Mucosa of descending colon (tissue), 3 donors: Measurements from ENCODE around the gene SLC39A1. TPM values are rescaled to one million over a fixed set of nuclear protein-coding genes. Genes with fewer than 3 reads are reported as not detected.

ENCODE experiments used
- ATAC-seq: fragments of 200-7000 bp; cut with Tn5 transposase; one replicate; pipeline ENCODE4 v1.9.1; 2020; ENCODE audit warnings: mild to moderate bottlenecking, moderate library complexity
- DNase-seq, 3 donors: peaks; one replicate each; pipeline ENCODE4 v3.0.0-alpha.2; 2020
- H3K36me3 ChIP-seq: fragments of 200-600 bp; one replicate; pipeline ENCODE4 v1.8.0; 2021; ENCODE audit warnings: low read depth, mild to moderate bottlenecking
- H3K4me1 ChIP-seq: fragments of 200-600 bp; one replicate; pipeline ENCODE4 v1.8.0; 2021; ENCODE audit warnings: low read depth, mild to moderate bottlenecking
- H3K4me3 ChIP-seq: fragments of 200-600 bp; one replicate; pipeline ENCODE4 v1.8.0; 2021; ENCODE audit warnings: mild to moderate bottlenecking
- H3K9me3 ChIP-seq: fragments of 200-600 bp; one replicate; pipeline ENCODE4 v1.8.0; 2021; ENCODE audit warnings: mild to moderate bottlenecking
- intact Hi-C, 2 donors: fragments of 100-400 bp; cut with DNase I in 1 of 2; cut with micrococcal nuclease in 1 of 2; formaldehyde crosslinking; loops; one replicate each; pipeline versions ENCODE4 v1.11.0 to v1.11.1; 2022; cut with DNase I, micrococcal nuclease
- total RNA-seq, 3 donors: library from RNA; stranded (reverse); fragmentation: NEBNext Ultra II Directional in 2 of 3; extraction: Animal tissue kit (Norgen Biotek cat#: 25700) in 2 of 3; gene quantifications; one replicate each; pipeline versions ENCODE4 v1.2.1 to v1.2.4, GENCODE V29; 2021 to 2023
- TF ChIP-seq, protein P1 (sequence below): fragments of 200-600 bp; IDR thresholded peaks from one replicate; pipeline ENCODE4 v1.8.0; 2022; ENCODE audit warnings: antibody characterized with exemption, mild to moderate bottlenecking
- donor health status: DM: no; HTN: no; CAD: no; lungs with moderate emphysema.
- donor health status: DM: no; HTN: no; CAD: no.
- donor health status: DM: no; HTN: yes; CAD: no.

The SLC39A1 gene
- total RNA-seq, 3 donors from 2014 or later: 66.7 to 74.7 (median 66.7) TPM

DNA sequence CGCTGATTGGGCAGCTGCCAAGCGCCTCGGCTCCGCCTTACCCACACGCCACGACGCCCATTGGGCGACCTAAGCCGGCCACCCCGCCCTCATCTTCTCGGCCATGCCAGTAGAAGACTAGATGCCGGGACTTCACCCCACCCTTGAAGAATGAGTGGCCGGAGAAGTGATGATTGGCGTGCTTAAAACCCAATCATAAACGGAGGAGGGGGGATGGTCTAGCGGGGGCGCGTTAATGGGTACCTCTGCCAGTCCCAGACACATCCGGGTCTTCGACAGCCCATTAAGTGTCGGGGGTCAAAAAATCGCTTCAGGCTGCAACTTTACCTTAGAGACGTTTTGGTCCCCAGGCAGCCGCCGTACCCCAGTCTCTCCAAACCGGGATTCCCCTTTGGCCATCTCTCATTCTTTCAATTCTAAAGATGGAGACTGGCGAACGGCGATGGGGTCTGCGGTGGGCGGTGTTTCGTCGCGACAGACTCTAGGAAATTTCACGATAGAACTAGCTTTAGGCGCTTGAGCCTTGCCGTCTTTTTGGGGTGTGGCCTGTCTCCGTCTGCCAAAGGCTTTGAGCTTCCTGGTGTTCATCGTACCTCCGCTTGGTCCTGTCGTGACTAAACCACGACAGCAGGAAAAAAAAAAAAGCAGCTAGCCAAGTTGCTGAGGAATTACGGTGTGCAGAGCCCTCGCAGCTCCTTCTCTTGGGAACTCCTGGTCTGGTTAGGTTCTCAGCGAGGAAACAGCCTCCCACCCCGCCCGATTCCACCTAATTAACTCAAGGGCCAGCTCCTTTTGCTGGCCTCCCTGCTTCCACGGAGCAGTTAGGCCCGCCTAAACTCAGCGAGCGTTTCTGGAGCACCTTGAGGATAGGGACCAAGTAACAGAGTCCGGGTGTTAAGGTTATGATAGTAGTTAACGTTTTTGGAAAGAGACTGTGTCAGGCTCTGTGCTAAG, 40.1 kb downstream of the SLC39A1 start, which contains the start of gene GATAD2B:
Gene GATAD2B, minus strand, starts transcription at position 1 of the 954 bp plus-strand sequence. CDS start 94,625 bp downstream, outside the sequence.
- Histone ChIP-seq H3K36me3 (no peaks in the 10 kb centered on the region), H3K4me3 (peak within 1 kb of the TSS; percentile 61), H3K9me3 (no peaks in the 10 kb centered on the region), H3K4me1 (peaks cover 23% of the 10 kb centered on the region)
- intact Hi-C loops: no loop called here
- TF ChIP-seq, protein P1, sequence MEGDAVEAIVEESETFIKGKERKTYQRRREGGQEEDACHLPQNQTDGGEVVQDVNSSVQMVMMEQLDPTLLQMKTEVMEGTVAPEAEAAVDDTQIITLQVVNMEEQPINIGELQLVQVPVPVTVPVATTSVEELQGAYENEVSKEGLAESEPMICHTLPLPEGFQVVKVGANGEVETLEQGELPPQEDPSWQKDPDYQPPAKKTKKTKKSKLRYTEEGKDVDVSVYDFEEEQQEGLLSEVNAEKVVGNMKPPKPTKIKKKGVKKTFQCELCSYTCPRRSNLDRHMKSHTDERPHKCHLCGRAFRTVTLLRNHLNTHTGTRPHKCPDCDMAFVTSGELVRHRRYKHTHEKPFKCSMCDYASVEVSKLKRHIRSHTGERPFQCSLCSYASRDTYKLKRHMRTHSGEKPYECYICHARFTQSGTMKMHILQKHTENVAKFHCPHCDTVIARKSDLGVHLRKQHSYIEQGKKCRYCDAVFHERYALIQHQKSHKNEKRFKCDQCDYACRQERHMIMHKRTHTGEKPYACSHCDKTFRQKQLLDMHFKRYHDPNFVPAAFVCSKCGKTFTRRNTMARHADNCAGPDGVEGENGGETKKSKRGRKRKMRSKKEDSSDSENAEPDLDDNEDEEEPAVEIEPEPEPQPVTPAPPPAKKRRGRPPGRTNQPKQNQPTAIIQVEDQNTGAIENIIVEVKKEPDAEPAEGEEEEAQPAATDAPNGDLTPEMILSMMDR: no peak
- peak; percentile 96 for ATAC-seq
- peak; percentile 98 to 100 (median 99) for DNase-seq

DNA sequence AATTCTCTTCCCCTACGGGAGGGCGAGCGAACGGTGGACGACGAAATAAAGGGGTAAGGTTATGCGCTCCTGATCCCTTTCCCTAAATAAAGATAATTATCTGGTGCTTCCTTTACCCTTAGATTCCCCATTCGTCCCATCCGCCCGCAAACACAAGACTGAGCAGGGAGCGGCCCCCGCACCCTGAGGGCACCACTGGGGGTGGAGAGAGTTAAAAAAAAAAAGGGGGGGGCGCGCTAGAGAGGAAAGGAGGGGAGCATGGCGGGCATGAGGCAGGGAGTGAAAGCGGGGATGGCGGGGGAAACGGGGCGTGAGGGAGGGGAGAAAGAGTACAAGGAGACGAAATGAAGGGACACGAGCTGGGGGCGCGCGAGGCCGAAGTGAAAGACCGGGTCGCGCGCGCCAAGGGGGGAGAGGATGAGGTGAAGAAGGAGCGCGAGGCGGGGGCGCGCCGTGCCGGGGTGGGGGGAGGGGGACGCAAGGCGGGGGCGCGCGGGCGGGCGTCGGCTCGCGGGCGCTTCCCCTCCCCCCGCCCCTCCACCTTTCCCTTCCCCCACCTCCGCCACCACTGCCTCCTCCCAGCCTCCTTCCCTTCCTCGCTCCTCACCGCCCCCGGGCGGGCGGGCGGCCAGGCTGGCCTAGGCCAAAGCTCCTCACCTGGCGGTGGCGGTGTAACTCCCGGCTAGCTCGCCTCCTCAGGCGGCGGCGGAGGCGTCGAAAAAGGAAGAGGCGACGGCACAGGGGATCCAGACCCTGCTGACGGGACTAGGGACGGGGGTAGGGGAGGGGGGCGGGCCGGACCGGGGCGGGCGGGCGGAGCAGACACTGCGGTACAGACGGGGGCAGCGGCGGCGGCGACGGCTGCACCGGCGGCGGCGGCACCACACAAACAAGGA, 41.0 kb downstream of the SLC39A1 start:
- ATAC-seq (peak; percentile 59), DNase-seq (peak in 2 of 3 donors; percentile 53 to 78)
- Histone ChIP-seq H3K36me3 (no peaks in the 10 kb centered on the region), H3K4me1 (peaks cover 23% of the 10 kb centered on the region), H3K9me3 (no peaks in the 10 kb centered on the region), H3K4me3 (peak overlapping the region; percentile 61)
- TF ChIP-seq, protein P1: no peak
- intact Hi-C loops: no loop called here

- H3K4me1 ChIP-seq: peaks cover 23% of the 10 kb centered on the region
- DNase-seq (peak in 2 of 3 donors; percentile 25 to 42), ATAC-seq (no peak)
- no peaks in the 10 kb centered on the region for H3K9me3 ChIP-seq
- H3K4me3 ChIP-seq: peak overlapping the region; percentile 61
- TF ChIP-seq, protein P1: no peak
- intact Hi-C loops: no loop called here
- no peaks in the 10 kb centered on the region for H3K36me3 ChIP-seq
Observed at GRCh38 chr1:153921803-153922075, 41.6 kb downstream of the SLC39A1 start.

DNA sequence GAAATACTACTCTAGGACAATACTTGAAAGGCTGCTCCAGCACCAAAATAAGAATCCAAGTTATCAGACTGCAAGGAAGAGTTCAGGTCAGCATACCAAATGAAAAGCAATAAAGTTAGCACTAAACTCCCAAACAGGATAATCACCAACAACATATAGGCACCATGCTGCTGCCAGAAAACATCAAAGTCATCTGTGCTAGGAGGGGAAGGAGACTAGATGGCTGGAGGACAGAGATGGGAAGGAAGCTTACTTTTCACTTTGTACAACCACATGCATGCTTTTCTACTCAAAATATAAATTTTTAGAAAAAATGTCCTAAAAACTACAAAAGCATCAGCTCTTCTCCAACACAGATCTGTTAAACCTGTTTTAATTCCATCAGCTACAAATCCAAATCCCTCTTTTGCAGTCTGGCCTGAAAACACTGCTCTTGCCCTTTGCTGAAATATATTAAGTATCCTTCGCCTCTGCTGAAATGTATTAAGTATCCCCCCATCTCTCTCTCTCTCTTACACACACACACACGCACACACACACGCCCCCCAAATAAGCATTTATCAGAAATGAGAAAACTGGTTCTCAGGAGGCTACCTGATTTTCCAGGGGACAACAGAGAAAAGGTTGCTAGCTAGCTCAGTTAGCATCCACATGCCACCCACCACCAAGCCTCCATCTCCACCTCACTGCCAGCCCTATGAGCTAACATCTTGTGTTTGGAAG, 42.1 kb downstream of the SLC39A1 start:
- DNase-seq: no peak
- ATAC-seq: no peak
- intact Hi-C loops: no loop called here
- no peaks in the 10 kb centered on the region for H3K9me3 ChIP-seq
- TF ChIP-seq, protein P1: no peak
- H3K4me3 ChIP-seq: peak overlapping the region; percentile 61
- H3K36me3 ChIP-seq: no peaks in the 10 kb centered on the region
- H3K4me1 ChIP-seq: peaks cover 23% of the 10 kb centered on the region
